ENCODE data around the gene KSR2. TPM values are rescaled to one million over a fixed set of nuclear protein-coding genes. Genes with fewer than 3 reads are reported as not detected.

Gene KSR2
- total and polyA plus RNA-seq, 2 of the 13 experiments (the other 11 are each of a cell fraction or from before 2014, with no cell fraction given): 0.02 TPM; not detected in 1

DNA sequence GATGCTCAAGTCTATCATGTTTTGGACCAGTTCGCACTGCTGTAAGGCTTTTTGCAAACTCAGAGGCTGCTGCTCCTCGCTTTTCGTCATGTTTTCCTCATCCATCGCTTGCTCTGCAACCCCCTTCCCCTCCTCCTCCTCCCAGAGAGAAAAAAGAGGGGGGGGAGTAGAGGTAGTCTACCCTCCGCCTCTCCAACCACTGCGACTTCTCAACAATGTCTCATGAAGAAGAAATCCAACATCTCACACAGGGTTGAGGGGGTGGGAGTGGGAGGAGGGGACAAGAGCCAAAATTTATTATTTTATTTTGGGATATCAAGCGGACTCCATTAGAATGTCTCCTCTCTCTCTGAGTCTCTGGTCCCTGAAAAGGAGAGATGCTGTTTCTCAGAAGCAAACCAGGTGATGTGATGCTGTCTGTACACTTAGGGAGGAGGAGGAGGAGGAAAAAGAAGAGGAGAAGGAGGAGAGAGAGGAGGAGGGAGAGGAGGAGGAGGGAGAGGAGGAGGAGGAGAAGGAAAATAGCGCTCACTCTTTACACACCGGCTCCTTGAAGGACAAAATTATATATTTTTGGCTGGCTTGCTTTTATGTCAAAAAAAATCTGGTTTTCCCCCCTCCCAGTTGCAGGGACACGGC, 520 bp downstream of the KSR2 start:
- no peak for FAIRE-seq
- in situ Hi-C loops (cut with HindIII; ENCODE audit: extremely low pct_ligation_motif_present, low pct_unique_long_range_greater_than_20kb): no loop called here
- BruUV-seq (replicated peaks): no TSS peak
- H3K27me3 ChIP-seq (ENCODE audit: control insufficient read depth in 1 of 2, insufficient read depth in 2 of 2, low read length in 2 of 2): peaks cover 11 to 50% of the 10 kb centered on the region in 2 experiments; a peak in 4 of 5 replicates
- CTCF ChIA-PET (ENCODE audit: low intra/inter-chr PET ratio, low total read pairs): no interaction called here
- POLR2A ChIA-PET: no interaction called here
- H3K9me3 ChIP-seq (ENCODE audit: low read length): peaks cover 6% of the 10 kb centered on the region; the same call in 1 of the 2 replicates
- no peak for DNase-seq (ENCODE audit: low spot score)
- H3K27ac ChIP-seq (ENCODE audit: extremely low read length, insufficient read depth, low read length): no peak overlapping the region
- ATAC-seq: no peak
- H2AFZ ChIP-seq (ENCODE audit: low read length): no peak overlapping the region
- H3K9ac ChIP-seq (ENCODE audit: insufficient read depth, low read depth, low read length): no peak overlapping the region
- no peaks in the 10 kb centered on the region for H3K79me2 ChIP-seq (ENCODE audit: insufficient read depth, low read length)
- H3K4me1 ChIP-seq (ENCODE audit: insufficient read depth, low read length): no peaks in the 10 kb centered on the region
- H3K4me3 ChIP-seq (replicated peaks in 1 of 3; ENCODE audit: insufficient read depth in 1 of 3, low read depth in 2 of 3, low read length in 3 of 3): peak overlapping the region; percentile 45 to 74 (median 58); a peak in 5 of 6 replicates
- no peaks in the 10 kb centered on the region for H4K20me1 ChIP-seq (ENCODE audit: insufficient read depth, low read length)
- peak overlapping the region; percentile 70 for H3K4me2 ChIP-seq (ENCODE audit: low read depth, low read length)
- WGBS (ENCODE audit: low lambda C conversion rate): 27% methylated on average over 10 of the region's 10 CpGs
- intact Hi-C loops (cut with micrococcal nuclease; ENCODE audit: unreplicated experiment): no loop called here
- no peak for TF ChIP-seq FOXC1 (CRISPR knock-in tag; IDR thresholded peaks at IDR 0.05; ENCODE audit: borderline replicate concordance)
- no peak for TF ChIP-seq TERF1 (CRISPR knock-in tag; IDR thresholded peaks at IDR 0.05)
- no peak for TF ChIP-seq ZNF749 (CRISPR knock-in tag; IDR thresholded peaks at IDR 0.05; ENCODE audit: borderline replicate concordance)
- peak; percentile 11 for TF ChIP-seq HNRNPK (IDR thresholded peaks at IDR 0.05; ENCODE audit: low read depth, low read length, poor library complexity, severe bottlenecking)
- H3K36me3 ChIP-seq (replicated peaks in 1 of 2; ENCODE audit: control insufficient read depth in 1 of 2, insufficient read depth in 2 of 2, low read length in 2 of 2): no peaks in the 10 kb centered on the region

- Histone ChIP-seq H3K4me1 (ENCODE audit: insufficient read depth, low read length) (no peaks in the 10 kb centered on the region), H3K36me3 (replicated peaks in 1 of 2; ENCODE audit: control insufficient read depth in 1 of 2, insufficient read depth in 2 of 2, low read length in 2 of 2) (no peaks in the 10 kb centered on the region), H3K27ac (ENCODE audit: extremely low read length, insufficient read depth, low read length) (no peak overlapping the region), H3K9me3 (ENCODE audit: low read length) (peaks cover 6% of the 10 kb centered on the region; the same call in 1 of the 2 replicates), H3K79me2 (ENCODE audit: insufficient read depth, low read length) (no peaks in the 10 kb centered on the region), H3K4me3 (replicated peaks in 1 of 3; ENCODE audit: insufficient read depth in 1 of 3, low read depth in 2 of 3, low read length in 3 of 3) (no peak overlapping the region), H4K20me1 (ENCODE audit: insufficient read depth, low read length) (no peaks in the 10 kb centered on the region), H3K9ac (ENCODE audit: insufficient read depth, low read depth, low read length) (no peak overlapping the region), H3K4me2 (ENCODE audit: low read depth, low read length) (no peak overlapping the region), H2AFZ (ENCODE audit: low read length) (no peak overlapping the region), H3K27me3 (ENCODE audit: control insufficient read depth in 1 of 2, insufficient read depth in 2 of 2, low read length in 2 of 2) (peaks cover 11 to 50% of the 10 kb centered on the region in 2 experiments; a peak in 4 of 5 replicates)
- no TSS peak for BruUV-seq (replicated peaks)
- in situ Hi-C loops (cut with HindIII; ENCODE audit: extremely low pct_ligation_motif_present, low pct_unique_long_range_greater_than_20kb): no loop called here
- DNase-seq (ENCODE audit: low spot score): no peak
- CTCF ChIA-PET (ENCODE audit: low intra/inter-chr PET ratio, low total read pairs): no interaction called here
- FAIRE-seq: no peak
- POLR2A ChIA-PET: no interaction called here
- 47% methylated on average over 12 of the region's 12 CpGs for WGBS (ENCODE audit: low lambda C conversion rate)
- no peak for ATAC-seq
- intact Hi-C loops (cut with micrococcal nuclease; ENCODE audit: unreplicated experiment): no loop called here
- TF ChIP-seq EZH2 (conservative IDR thresholded peaks at IDR 0.05; ENCODE audit: low read depth, low read length) (0 out of 2 replicates have a peak, but pooled peaks have one; percentile 8), U2AF2 (IDR thresholded peaks at IDR 0.05; ENCODE audit: low read depth, low read length) (no peak), HNF4G (IDR thresholded peaks at IDR 0.05; ENCODE audit: borderline replicate concordance, low read depth, low read length) (no peak), HNF4G (CRISPR knock-in tag; IDR thresholded peaks at IDR 0.05; ENCODE audit: borderline replicate concordance, low read depth) (no peak), ZNF781 (CRISPR knock-in tag; IDR thresholded peaks at IDR 0.05; ENCODE audit: borderline replicate concordance, not compliant biosample characterization) (no peak), POLR2AphosphoS2 (IDR thresholded peaks at IDR 0.05; ENCODE audit: low read depth, low read length) (no peak), ZNF143 (CRISPR knock-in tag; IDR thresholded peaks at IDR 0.05) (no peak), ZNF678 (CRISPR knock-in tag; IDR thresholded peaks at IDR 0.05) (no peak), MIER3 (CRISPR knock-in tag; IDR thresholded peaks at IDR 0.05; ENCODE audit: borderline replicate concordance) (no peak), ZNF292 (CRISPR knock-in tag; IDR thresholded peaks at IDR 0.05; ENCODE audit: borderline replicate concordance, low read depth) (no peak)
- TF ChIP-seq, protein P1, sequence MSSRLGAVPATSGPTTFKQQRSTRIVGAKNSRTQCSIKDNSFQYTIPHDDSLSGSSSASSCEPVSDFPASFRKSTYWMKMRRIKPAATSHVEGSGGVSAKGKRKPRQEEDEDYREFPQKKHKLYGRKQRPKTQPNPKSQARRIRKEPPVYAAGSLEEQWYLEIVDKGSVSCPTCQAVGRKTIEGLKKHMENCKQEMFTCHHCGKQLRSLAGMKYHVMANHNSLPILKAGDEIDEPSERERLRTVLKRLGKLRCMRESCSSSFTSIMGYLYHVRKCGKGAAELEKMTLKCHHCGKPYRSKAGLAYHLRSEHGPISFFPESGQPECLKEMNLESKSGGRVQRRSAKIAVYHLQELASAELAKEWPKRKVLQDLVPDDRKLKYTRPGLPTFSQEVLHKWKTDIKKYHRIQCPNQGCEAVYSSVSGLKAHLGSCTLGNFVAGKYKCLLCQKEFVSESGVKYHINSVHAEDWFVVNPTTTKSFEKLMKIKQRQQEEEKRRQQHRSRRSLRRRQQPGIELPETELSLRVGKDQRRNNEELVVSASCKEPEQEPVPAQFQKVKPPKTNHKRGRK (CRISPR knock-in tag; IDR thresholded peaks at IDR 0.05): no peak
Observed at GRCh38 chr12:117967512-117967911, 1.3 kb downstream of the KSR2 start.

All from HepG2 (cell line).